HepG2 (cell line): ENCODE data around the gene CHAF1A. TPM values are rescaled to one million over a fixed set of nuclear protein-coding genes. Genes with fewer than 3 reads are reported as not detected.

Experiments
- ASH2L ChIP-seq: fragments of 300-600, 200-600 bp; sonication (generic); IDR thresholded peaks from 2 replicates; pipeline ENCODE4 v1.7.0; 2017; ENCODE audit warnings: low read depth, mild to moderate bottlenecking, moderate library complexity, mixed read lengths, low read length; ENCODE audit not compliant: insufficient read length
- FOXM1 ChIP-seq: sonication (generic); formaldehyde crosslinking; IDR thresholded peaks from 2 replicates; pipeline ENCODE4 v1.5.0; 2020; ENCODE audit warnings: missing genetic modification reagents
- HIVEP1 ChIP-seq: sonication (generic); formaldehyde crosslinking; IDR thresholded peaks from 2 replicates; pipeline ENCODE4 v1.4.0; 2020; ENCODE audit warnings: mild to moderate bottlenecking, missing genetic modification reagents
- IRX3 ChIP-seq: sonication (generic); formaldehyde crosslinking; IDR thresholded peaks from 2 replicates; pipeline ENCODE4 v1.8.1; 2023; ENCODE audit warnings: mild to moderate bottlenecking, low read depth, missing genetic modification reagents, borderline replicate concordance
- JUNB ChIP-seq: sonication (generic); formaldehyde crosslinking; IDR thresholded peaks from 2 replicates; pipeline ENCODE4 v1.8.0; 2022; ENCODE audit warnings: missing genetic modification reagents, mild to moderate bottlenecking, borderline replicate concordance
- KAT7 ChIP-seq: IDR thresholded peaks from 2 replicates; pipeline ENCODE4 v1.6.1; 2018; ENCODE audit warnings: borderline replicate concordance, missing compliant biosample characterization
- MZF1 ChIP-seq: sonication (generic); formaldehyde crosslinking; IDR thresholded peaks from 2 replicates; pipeline ENCODE4 v1.8.1; 2023; ENCODE audit warnings: mild to moderate bottlenecking, missing genetic modification reagents, borderline replicate concordance
- PRDM10 ChIP-seq: sonication (generic); formaldehyde crosslinking; IDR thresholded peaks from 2 replicates; pipeline ENCODE4 v1.4.0; 2020; ENCODE audit warnings: low read depth, missing genetic modification reagents
- WIZ ChIP-seq: sonication (generic); formaldehyde crosslinking; IDR thresholded peaks from 2 replicates; pipeline ENCODE4 v1.5.1; 2020; ENCODE audit warnings: mild to moderate bottlenecking, missing genetic modification reagents
- YEATS4 ChIP-seq: sonication (generic); formaldehyde crosslinking; IDR thresholded peaks from 2 replicates; pipeline ENCODE4 v1.4.0; 2020; ENCODE audit warnings: missing genetic modification reagents, borderline replicate concordance
- ZKSCAN1 ChIP-seq: fragments of 150-350 bp; IDR thresholded peaks from 2 replicates; pipeline ENCODE4 v1.6.1; 2014; ENCODE audit warnings: low read length
- ZNF121 ChIP-seq: sonication (generic); formaldehyde crosslinking; IDR thresholded peaks from 2 replicates; pipeline ENCODE4 v1.5.0; 2020; ENCODE audit warnings: mild to moderate bottlenecking, missing genetic modification reagents
- ZNF225 ChIP-seq: sonication (generic); formaldehyde crosslinking; IDR thresholded peaks from 2 replicates; pipeline ENCODE4 v1.4.0; 2020; ENCODE audit warnings: mild to moderate bottlenecking, missing genetic modification reagents
- ZNF484 ChIP-seq: sonication (generic); formaldehyde crosslinking; IDR thresholded peaks from 2 replicates; pipeline ENCODE4 v1.5.1; 2020; ENCODE audit warnings: mild to moderate bottlenecking, low read depth, missing genetic modification reagents, borderline replicate concordance
- ZNF598 ChIP-seq: sonication (generic); formaldehyde crosslinking; IDR thresholded peaks from 2 replicates; pipeline ENCODE4 v1.5.1; 2020; ENCODE audit warnings: mild to moderate bottlenecking, missing genetic modification reagents, borderline replicate concordance
- ZSCAN21 ChIP-seq: sonication (generic); formaldehyde crosslinking; IDR thresholded peaks from 2 replicates; pipeline ENCODE4 v1.8.0; 2022; ENCODE audit warnings: mild to moderate bottlenecking, missing genetic modification reagents, moderate library complexity, borderline replicate concordance
- ZSCAN29 ChIP-seq: sonication (generic); formaldehyde crosslinking; conservative IDR thresholded peaks from 2 replicates; pipeline ENCODE4 v1.4.0; 2020; ENCODE audit warnings: mild to moderate bottlenecking, missing genetic modification reagents
- ZXDC ChIP-seq: sonication (generic); formaldehyde crosslinking; IDR thresholded peaks from 2 replicates; pipeline ENCODE4 v1.5.0; 2020; ENCODE audit warnings: mild to moderate bottlenecking, missing genetic modification reagents
- polyA plus RNA-seq, 8 experiments: library from polyadenylated mRNA; depleted of rRNA in 3 of 8; stranded (reverse) in 7 of 8; unstranded in 1 of 8; fragments of >200 nt; fragmentation: Illumina TruSeq in 4 of 8; extraction: Trizol in 4 of 8; gene quantifications; 2 replicates each; pipeline versions ENCODE4 v1.2.1 to v1.2.3, GENCODE V29; 2011 to 2016; ENCODE audit warnings: low read depth in 4 of 8, missing spikeins in 1 of 8, mixed read lengths in 1 of 8; ENCODE audit not compliant: insufficient read depth in 1 of 8
- total RNA-seq, 5 experiments: library from RNA; depleted of rRNA; stranded (reverse); fragments of >200 nt; fragmentation: Illumina TruSeq; extraction: Trizol; gene quantifications; 2 replicates each; pipeline ENCODE4 v1.2.3, GENCODE V29; 2016; ENCODE audit warnings: low read depth in 1 of 5
- TF ChIP-seq, protein P1 (sequence below): sonication (generic); formaldehyde crosslinking; IDR thresholded peaks from 2 replicates; pipeline ENCODE4 v1.5.0; 2020; ENCODE audit warnings: missing genetic modification reagents, mild to moderate bottlenecking, borderline replicate concordance
- TF ChIP-seq, protein P2 (sequence below): sonication (generic); formaldehyde crosslinking; conservative IDR thresholded peaks from 2 replicates; pipeline ENCODE4 v1.4.0; 2020; ENCODE audit warnings: mild to moderate bottlenecking, missing genetic modification reagents, moderate library complexity

The CHAF1A gene
- total and polyA plus RNA-seq, 2 of the 13 experiments (the other 11 are each of a cell fraction or from before 2014, with no cell fraction given), result 11.0 to 34.8 TPM

DNA sequence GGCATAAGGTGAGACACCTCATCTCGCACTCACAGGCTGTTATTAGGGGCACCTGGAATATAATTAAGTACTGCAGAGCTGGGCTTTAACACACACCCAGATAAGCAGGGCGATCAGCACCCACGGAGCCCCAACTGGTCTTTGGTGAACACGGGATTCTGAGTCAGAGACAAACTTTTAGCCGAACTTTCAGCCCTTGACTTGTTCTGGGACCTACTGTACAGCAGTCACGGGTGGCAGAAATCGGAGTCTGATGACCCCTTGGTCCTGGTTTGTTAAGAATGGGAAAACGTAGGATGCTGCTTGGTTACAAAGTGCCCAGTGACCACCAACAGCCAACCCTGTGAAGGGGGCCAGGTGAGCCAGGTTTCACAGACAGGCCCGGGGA, 11.1 kb upstream of the CHAF1A start (continued):
- TF ChIP-seq, protein P1, sequence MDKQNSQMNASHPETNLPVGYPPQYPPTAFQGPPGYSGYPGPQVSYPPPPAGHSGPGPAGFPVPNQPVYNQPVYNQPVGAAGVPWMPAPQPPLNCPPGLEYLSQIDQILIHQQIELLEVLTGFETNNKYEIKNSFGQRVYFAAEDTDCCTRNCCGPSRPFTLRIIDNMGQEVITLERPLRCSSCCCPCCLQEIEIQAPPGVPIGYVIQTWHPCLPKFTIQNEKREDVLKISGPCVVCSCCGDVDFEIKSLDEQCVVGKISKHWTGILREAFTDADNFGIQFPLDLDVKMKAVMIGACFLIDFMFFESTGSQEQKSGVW (CRISPR knock-in tag), result no peak
- 0 out of 2 replicates have a peak, but pooled peaks have one; percentile 0 for TF ChIP-seq ZKSCAN1
- TF ChIP-seq ZSCAN29 (CRISPR knock-in tag), result no peak
- TF ChIP-seq ZNF598 (CRISPR knock-in tag), result 0 out of 2 replicates have a peak, but pooled peaks have one; percentile 7
- peak; percentile 3 for TF ChIP-seq ASH2L
- no peak for TF ChIP-seq ZNF225 (CRISPR knock-in tag)
- no peak for TF ChIP-seq KAT7 (CRISPR knock-in tag)
- no peak for TF ChIP-seq IRX3 (CRISPR knock-in tag)
- 0 out of 2 replicates have a peak, but pooled peaks have one; percentile 8 for TF ChIP-seq HIVEP1 (CRISPR knock-in tag)
- TF ChIP-seq ZXDC, result no peak
- TF ChIP-seq ZNF484, result no peak
- no peak for TF ChIP-seq JUNB (CRISPR knock-in tag)
- no peak for TF ChIP-seq PRDM10 (CRISPR knock-in tag)
- TF ChIP-seq, protein P2, sequence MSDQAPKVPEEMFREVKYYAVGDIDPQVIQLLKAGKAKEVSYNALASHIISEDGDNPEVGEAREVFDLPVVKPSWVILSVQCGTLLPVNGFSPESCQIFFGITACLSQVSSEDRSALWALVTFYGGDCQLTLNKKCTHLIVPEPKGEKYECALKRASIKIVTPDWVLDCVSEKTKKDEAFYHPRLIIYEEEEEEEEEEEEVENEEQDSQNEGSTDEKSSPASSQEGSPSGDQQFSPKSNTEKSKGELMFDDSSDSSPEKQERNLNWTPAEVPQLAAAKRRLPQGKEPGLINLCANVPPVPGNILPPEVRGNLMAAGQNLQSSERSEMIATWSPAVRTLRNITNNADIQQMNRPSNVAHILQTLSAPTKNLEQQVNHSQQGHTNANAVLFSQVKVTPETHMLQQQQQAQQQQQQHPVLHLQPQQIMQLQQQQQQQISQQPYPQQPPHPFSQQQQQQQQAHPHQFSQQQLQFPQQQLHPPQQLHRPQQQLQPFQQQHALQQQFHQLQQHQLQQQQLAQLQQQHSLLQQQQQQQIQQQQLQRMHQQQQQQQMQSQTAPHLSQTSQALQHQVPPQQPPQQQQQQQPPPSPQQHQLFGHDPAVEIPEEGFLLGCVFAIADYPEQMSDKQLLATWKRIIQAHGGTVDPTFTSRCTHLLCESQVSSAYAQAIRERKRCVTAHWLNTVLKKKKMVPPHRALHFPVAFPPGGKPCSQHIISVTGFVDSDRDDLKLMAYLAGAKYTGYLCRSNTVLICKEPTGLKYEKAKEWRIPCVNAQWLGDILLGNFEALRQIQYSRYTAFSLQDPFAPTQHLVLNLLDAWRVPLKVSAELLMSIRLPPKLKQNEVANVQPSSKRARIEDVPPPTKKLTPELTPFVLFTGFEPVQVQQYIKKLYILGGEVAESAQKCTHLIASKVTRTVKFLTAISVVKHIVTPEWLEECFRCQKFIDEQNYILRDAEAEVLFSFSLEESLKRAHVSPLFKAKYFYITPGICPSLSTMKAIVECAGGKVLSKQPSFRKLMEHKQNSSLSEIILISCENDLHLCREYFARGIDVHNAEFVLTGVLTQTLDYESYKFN (CRISPR knock-in tag), result no peak
- TF ChIP-seq YEATS4 (CRISPR knock-in tag), result no peak
- no peak for TF ChIP-seq ZNF121 (CRISPR knock-in tag)
- TF ChIP-seq WIZ (CRISPR knock-in tag), result no peak
- TF ChIP-seq FOXM1, result no peak
- no peak for TF ChIP-seq MZF1 (CRISPR knock-in tag)
- 0 out of 2 replicates have a peak, but pooled peaks have one; percentile 6 for TF ChIP-seq ZSCAN21
